Osteoblast (primary cell): Measurements from ENCODE around the gene ACSF3. TPM values are rescaled to one million over a fixed set of nuclear protein-coding genes. Genes with fewer than 3 reads are reported as not detected.
"Not testable (repeated sequence)": the region's sequence is repeated elsewhere in the genome, so short reads cannot be mapped to it uniquely, and the experiment has no call there.

Source experiments
- DNase-seq: peaks from one replicate; pipeline ENCODE4 v3.0.0; 2011; ENCODE audit warnings: low spot score, mixed read lengths; ENCODE audit not compliant: insufficient read length; ENCODE audit errors: missing footprints
- H2AFZ ChIP-seq: 2 replicates; pipeline ENCODE4 v1.6.0; 2011; ENCODE audit warnings: mild to moderate bottlenecking, low read length
- H3K27ac ChIP-seq: 2 replicates; pipeline ENCODE4 v1.5.1; 2011; ENCODE audit warnings: mild to moderate bottlenecking, low read depth, low read length, moderate library complexity
- H3K27me3 ChIP-seq: 2 replicates; pipeline ENCODE4 v1.6.0; 2012; ENCODE audit warnings: mild to moderate bottlenecking, control low read depth, inconsistent platforms, low read length, moderate library complexity; ENCODE audit not compliant: insufficient read depth
- H3K36me3 ChIP-seq: 2 replicates; pipeline ENCODE4 v1.5.1; 2011; ENCODE audit warnings: mild to moderate bottlenecking, low read length, control low read depth, moderate library complexity; ENCODE audit not compliant: insufficient read depth
- H3K4me1 ChIP-seq: 2 replicates; pipeline ENCODE4 v1.5.1; 2011; ENCODE audit warnings: mild to moderate bottlenecking, low read length, control low read depth, moderate library complexity; ENCODE audit not compliant: insufficient read depth
- H3K4me2 ChIP-seq: 2 replicates; pipeline ENCODE4 v1.6.0; 2011; ENCODE audit warnings: mild to moderate bottlenecking, low read length; ENCODE audit not compliant: insufficient read depth
- H3K4me3 ChIP-seq: fragments of 200-600 bp; sonication (generic); 3 replicates; pipeline ENCODE4 v1.5.1; 2012; ENCODE audit warnings: mild to moderate bottlenecking, low read length, inconsistent platforms; ENCODE audit not compliant: insufficient read depth
- H3K79me2 ChIP-seq: 2 replicates; pipeline ENCODE4 v1.6.0; 2012; ENCODE audit warnings: mild to moderate bottlenecking, low read length, control low read depth, inconsistent platforms; ENCODE audit not compliant: insufficient read depth
- H3K9me3 ChIP-seq: 2 replicates; pipeline ENCODE4 v1.5.1; 2011; ENCODE audit warnings: low read depth, low read length, control low read depth
- H4K20me1 ChIP-seq: 2 replicates; pipeline ENCODE4 v1.6.0; 2012; ENCODE audit warnings: mild to moderate bottlenecking, low read length, control low read depth; ENCODE audit not compliant: insufficient read depth
- total RNA-seq: library from RNA; depleted of rRNA; stranded (reverse); fragments of >200 nt; gene quantifications from 2 replicates; pipeline ENCODE4 v1.2.3, GENCODE V29; 2012
- TF ChIP-seq, protein P1 (sequence below): IDR thresholded peaks from 2 replicates; pipeline ENCODE4 v1.5.1; 2011; ENCODE audit warnings: mild to moderate bottlenecking, low read depth, low read length, moderate library complexity; ENCODE audit errors: extremely low read depth

Gene ACSF3
- total RNA-seq, 1 donor, result 29.3 TPM

DNA sequence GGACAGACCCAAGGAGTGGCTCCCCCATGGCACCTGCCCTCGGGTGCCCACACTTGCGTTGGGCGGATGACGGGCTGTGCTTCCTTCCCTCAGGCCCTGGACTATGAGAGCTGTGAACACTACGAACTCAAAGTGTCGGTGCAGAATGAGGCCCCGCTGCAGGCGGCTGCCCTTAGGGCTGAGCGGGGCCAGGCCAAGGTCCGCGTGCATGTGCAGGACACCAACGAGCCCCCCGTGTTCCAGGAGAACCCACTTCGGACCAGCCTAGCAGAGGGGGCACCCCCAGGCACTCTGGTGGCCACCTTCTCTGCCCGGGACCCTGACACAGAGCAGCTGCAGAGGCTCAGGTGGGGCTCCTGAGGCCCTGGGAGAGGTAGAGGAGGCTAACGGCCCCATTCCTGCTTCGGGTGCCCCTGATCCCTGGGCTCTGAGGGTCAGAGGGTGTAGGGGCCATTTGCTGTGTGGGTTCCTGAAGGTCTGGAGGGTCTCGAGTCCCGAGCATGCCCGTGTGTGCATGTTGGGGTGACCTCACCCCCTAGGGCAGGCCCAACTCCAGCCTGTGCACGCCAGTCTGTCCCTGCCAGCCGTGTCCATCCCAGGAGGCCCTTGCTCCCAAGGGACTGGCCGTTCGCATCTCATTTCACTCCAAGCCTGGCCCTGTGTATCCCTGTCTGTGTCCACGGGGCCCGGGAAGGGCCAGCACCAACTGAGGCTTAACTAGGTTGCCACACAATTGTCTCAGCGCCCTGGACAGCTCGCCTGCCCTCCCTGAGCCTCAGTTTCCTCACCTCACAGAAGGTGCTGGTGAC is 96.7 kb downstream of the ACSF3 start:
- Histone ChIP-seq H3K4me3 (no peak overlapping the region), H3K79me2 (no peaks in the 10 kb centered on the region), H3K4me1 (peaks cover 2% of the 10 kb centered on the region), H4K20me1 (no peaks in the 10 kb centered on the region), H3K4me2 (no peak overlapping the region), H2AFZ (no peak overlapping the region), H3K9me3 (no peaks in the 10 kb centered on the region), H3K36me3 (no peaks in the 10 kb centered on the region), H3K27me3 (no peaks in the 10 kb centered on the region), H3K27ac (no peak overlapping the region)
- DNase-seq, result peak; percentile 69
- TF ChIP-seq, protein P1, sequence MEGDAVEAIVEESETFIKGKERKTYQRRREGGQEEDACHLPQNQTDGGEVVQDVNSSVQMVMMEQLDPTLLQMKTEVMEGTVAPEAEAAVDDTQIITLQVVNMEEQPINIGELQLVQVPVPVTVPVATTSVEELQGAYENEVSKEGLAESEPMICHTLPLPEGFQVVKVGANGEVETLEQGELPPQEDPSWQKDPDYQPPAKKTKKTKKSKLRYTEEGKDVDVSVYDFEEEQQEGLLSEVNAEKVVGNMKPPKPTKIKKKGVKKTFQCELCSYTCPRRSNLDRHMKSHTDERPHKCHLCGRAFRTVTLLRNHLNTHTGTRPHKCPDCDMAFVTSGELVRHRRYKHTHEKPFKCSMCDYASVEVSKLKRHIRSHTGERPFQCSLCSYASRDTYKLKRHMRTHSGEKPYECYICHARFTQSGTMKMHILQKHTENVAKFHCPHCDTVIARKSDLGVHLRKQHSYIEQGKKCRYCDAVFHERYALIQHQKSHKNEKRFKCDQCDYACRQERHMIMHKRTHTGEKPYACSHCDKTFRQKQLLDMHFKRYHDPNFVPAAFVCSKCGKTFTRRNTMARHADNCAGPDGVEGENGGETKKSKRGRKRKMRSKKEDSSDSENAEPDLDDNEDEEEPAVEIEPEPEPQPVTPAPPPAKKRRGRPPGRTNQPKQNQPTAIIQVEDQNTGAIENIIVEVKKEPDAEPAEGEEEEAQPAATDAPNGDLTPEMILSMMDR, result no peak

DNA sequence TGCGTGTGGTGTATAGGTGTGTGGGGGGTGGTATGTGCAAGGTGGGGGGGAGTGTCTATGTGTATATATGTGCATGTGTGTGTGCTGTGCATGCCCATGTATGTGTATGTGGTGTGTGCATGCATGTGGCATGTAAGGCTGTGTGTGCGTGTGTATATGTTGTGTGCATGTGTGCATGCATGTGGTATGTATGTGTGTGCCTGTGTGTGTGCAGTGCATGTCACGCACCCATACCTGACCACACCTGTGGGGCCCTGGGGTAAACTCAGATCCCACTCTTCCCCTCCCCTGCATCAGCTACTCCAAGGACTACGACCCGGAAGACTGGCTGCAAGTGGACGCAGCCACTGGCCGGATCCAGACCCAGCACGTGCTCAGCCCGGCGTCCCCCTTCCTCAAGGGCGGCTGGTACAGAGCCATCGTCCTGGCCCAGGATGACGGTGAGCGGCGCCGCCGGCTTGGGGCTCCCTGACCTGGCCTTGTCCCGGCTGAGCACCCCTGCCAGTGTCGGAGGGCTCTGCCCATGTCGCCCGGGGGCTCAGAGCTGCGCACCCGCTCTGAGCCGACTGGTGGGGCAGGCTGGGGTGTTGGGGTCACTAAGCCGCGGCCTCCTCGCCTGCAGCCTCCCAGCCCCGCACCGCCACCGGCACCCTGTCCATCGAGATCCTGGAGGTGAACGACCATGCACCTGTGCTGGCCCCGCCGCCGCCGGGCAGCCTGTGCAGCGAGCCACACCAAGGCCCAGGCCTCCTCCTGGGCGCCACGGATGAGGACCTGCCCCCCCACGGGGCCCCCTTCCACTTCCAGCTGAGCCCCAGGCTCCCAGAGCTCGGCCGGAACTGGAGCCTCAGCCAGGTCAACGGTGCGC is 97.6 kb downstream of the ACSF3 start:
- H3K4me1 ChIP-seq, result peaks cover 2% of the 10 kb centered on the region
- H3K27ac ChIP-seq, result no peak overlapping the region
- H3K36me3 ChIP-seq, result no peaks in the 10 kb centered on the region
- H4K20me1 ChIP-seq, result no peaks in the 10 kb centered on the region
- H3K4me3 ChIP-seq, result no peak overlapping the region
- TF ChIP-seq, protein P1, result no peak
- H2AFZ ChIP-seq, result no peak overlapping the region
- H3K4me2 ChIP-seq, result no peak overlapping the region
- H3K79me2 ChIP-seq, result no peaks in the 10 kb centered on the region
- DNase-seq, result peak; percentile 45
- H3K9me3 ChIP-seq, result no peaks in the 10 kb centered on the region
- H3K27me3 ChIP-seq, result no peaks in the 10 kb centered on the region

DNA sequence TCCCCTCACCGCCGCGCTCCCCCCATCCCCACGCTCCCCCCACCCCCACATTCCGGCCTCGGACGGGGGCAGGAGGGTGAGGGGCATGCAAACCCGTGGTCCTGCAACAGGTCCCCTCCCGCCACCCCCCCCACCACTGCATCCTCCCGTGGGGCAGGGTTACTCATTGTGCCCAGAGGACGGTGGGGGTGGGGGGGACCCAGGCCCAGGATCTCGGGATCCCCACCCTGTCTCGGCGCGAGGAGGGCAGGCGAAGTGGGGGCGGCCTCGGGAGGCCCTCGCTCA is 98.2 kb downstream of the ACSF3 start:
- Histone ChIP-seq H2AFZ (peak overlapping the region; percentile 72), H3K4me3 (peak overlapping the region; percentile 68), H3K27me3 (no peaks in the 10 kb centered on the region), H3K9me3 (no peaks in the 10 kb centered on the region), H3K4me2 (peak overlapping the region; percentile 84), H3K27ac (no peak overlapping the region), H3K36me3 (no peaks in the 10 kb centered on the region), H3K79me2 (no peaks in the 10 kb centered on the region), H3K4me1 (peaks cover 2% of the 10 kb centered on the region), H4K20me1 (no peaks in the 10 kb centered on the region)
- TF ChIP-seq, protein P1, result no peak
- DNase-seq, result no peak

DNA sequence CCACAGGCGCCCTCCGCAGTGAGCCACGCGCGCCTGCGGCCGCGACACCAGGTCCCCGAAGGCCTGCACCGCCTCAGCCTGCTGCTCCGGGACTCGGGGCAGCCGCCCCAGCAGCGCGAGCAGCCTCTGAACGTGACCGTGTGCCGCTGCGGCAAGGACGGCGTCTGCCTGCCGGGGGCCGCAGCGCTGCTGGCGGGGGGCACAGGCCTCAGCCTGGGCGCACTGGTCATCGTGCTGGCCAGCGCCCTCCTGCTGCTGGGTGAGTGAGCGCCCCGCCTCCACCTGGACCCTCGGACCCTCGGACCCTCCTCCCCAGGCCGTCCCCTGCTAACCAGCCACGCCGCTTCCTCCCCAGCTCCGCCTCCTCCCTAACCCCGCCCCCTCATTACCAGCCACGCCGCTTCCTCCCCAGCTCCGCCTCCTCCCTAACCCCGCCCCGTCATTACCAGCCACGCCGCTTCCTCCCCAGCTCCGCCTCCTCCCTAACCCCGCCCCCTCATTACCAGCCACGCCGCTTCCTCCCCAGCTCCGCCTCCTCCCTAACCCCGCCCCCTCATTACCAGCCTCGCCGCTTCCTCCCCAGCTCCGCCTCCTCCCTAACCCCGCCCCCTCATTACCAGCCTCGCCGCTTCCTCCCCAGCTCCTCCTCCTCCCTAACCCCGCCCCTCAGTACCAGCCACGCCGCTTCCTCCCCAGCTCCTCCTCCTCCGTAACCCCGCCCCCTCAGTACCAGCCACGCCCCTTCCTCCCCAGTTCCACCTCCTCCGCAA is 98.7 kb downstream of the ACSF3 start:
- H3K27ac ChIP-seq, H4K20me1 ChIP-seq, H3K27me3 ChIP-seq, H3K36me3 ChIP-seq, H3K4me1 ChIP-seq, H3K79me2 ChIP-seq, H3K9me3 ChIP-seq: not testable (repeated sequence)
- Histone ChIP-seq H3K4me2 (peak overlapping the region; percentile 84), H3K4me3 (peak overlapping the region; percentile 68), H2AFZ (peak overlapping the region; percentile 72)
- peak; percentile 94 for DNase-seq
